ENCODE results near the gene CHP2.
"Not testable (repeated sequence)": the region's sequence is repeated elsewhere in the genome, so short reads cannot be mapped to it uniquely, and the experiment has no call there.

CHP2 gene

DNA sequence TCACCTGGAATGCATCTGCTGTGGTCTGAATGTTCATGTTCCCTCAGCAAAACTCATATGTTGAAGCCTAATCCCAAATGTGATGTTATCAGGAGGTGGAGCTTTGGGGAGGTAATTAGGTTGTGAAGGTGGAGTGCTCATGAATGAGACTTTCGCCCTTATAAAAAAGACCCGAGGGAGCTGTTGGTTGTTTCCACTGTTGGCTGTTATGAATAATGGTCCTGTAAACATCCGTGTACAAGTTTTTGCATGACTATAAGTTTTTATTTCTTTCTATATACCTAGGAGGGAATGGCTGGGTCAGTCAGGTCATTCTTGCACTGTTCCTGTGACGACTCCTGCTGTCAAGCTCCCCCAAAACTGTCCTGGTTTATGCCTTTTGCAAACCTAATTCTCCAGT is 9.6 kb upstream of the CHP2 start:
- no peak overlapping the region for H3K9ac ChIP-seq (ENCODE audit: low read depth, low read length)
- H3K79me2 ChIP-seq (ENCODE audit: insufficient read depth, low read length): no peaks in the 10 kb centered on the region
- no peak for TF ChIP-seq EZH2 (IDR thresholded peaks at IDR 0.05; ENCODE audit: borderline replicate concordance, low read depth, low read length, severe bottlenecking)
- TF ChIP-seq, protein P1, sequence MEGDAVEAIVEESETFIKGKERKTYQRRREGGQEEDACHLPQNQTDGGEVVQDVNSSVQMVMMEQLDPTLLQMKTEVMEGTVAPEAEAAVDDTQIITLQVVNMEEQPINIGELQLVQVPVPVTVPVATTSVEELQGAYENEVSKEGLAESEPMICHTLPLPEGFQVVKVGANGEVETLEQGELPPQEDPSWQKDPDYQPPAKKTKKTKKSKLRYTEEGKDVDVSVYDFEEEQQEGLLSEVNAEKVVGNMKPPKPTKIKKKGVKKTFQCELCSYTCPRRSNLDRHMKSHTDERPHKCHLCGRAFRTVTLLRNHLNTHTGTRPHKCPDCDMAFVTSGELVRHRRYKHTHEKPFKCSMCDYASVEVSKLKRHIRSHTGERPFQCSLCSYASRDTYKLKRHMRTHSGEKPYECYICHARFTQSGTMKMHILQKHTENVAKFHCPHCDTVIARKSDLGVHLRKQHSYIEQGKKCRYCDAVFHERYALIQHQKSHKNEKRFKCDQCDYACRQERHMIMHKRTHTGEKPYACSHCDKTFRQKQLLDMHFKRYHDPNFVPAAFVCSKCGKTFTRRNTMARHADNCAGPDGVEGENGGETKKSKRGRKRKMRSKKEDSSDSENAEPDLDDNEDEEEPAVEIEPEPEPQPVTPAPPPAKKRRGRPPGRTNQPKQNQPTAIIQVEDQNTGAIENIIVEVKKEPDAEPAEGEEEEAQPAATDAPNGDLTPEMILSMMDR (IDR thresholded peaks at IDR 0.05; ENCODE audit: borderline replicate concordance, extremely low read depth, low read length, poor library complexity, severe bottlenecking): no peak
- H2AFZ ChIP-seq (ENCODE audit: low read depth, low read length): no peak overlapping the region
- H3K4me1 ChIP-seq (ENCODE audit: insufficient read depth, low read length): no peaks in the 10 kb centered on the region
- no peak overlapping the region for H3K27ac ChIP-seq (ENCODE audit: low read length)
- H3K27me3 ChIP-seq (ENCODE audit: insufficient read depth, low read length, poor library complexity): no peaks in the 10 kb centered on the region
- no peaks in the 10 kb centered on the region for H3K36me3 ChIP-seq (ENCODE audit: insufficient read depth, low read length)
- no peaks in the 10 kb centered on the region for H3K9me3 ChIP-seq (ENCODE audit: insufficient read depth, low read length, severe bottlenecking)
- ATAC-seq (ENCODE audit: insufficient read depth, low read depth) (no peak), DNase-seq (no peak)
- H3K4me3 ChIP-seq (ENCODE audit: low read depth in 1 of 2, low read length in 2 of 2): no peak overlapping the region
- no peaks in the 10 kb centered on the region for H4K20me1 ChIP-seq (ENCODE audit: insufficient read depth, low read length)
- H3K4me2 ChIP-seq (ENCODE audit: insufficient read depth, low read length): no peak overlapping the region

DNA sequence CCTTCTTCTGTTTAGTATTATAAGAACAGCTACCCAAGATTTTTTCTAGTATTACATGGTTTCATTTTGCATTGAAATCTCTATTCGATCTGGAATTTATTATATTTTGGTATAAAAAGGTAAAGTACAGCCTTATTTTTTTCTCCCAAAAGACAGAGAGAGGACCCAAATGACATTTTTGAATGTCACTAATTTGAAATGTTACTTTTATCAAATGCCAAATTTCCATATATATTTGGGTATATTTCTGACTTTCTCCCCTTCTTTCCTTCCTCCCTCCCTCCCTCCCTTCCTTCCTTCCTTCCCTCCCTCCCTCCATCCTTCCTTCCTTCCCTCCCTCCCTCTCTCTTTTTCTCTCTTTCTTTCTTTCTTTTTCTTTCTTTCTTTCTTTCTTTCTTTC is 6.2 kb upstream of the CHP2 start:
- no peaks in the 10 kb centered on the region for H3K9me3 ChIP-seq (ENCODE audit: insufficient read depth, low read length, severe bottlenecking)
- H3K79me2 ChIP-seq (ENCODE audit: insufficient read depth, low read length): no peaks in the 10 kb centered on the region
- no peak overlapping the region for H2AFZ ChIP-seq (ENCODE audit: low read depth, low read length)
- H3K27ac ChIP-seq (ENCODE audit: low read length): no peak overlapping the region
- no peaks in the 10 kb centered on the region for H4K20me1 ChIP-seq (ENCODE audit: insufficient read depth, low read length)
- H3K4me1 ChIP-seq (ENCODE audit: insufficient read depth, low read length): no peaks in the 10 kb centered on the region
- no peak overlapping the region for H3K9ac ChIP-seq (ENCODE audit: low read depth, low read length)
- DNase-seq (no peak), ATAC-seq (ENCODE audit: insufficient read depth, low read depth) (no peak)
- H3K36me3 ChIP-seq (ENCODE audit: insufficient read depth, low read length): no peaks in the 10 kb centered on the region
- H3K4me2 ChIP-seq (ENCODE audit: insufficient read depth, low read length): no peak overlapping the region
- TF ChIP-seq, protein P1 (IDR thresholded peaks at IDR 0.05; ENCODE audit: borderline replicate concordance, extremely low read depth, low read length, poor library complexity, severe bottlenecking): no peak
- TF ChIP-seq EZH2 (IDR thresholded peaks at IDR 0.05; ENCODE audit: borderline replicate concordance, low read depth, low read length, severe bottlenecking): no peak
- no peak overlapping the region for H3K4me3 ChIP-seq (ENCODE audit: low read depth in 1 of 2, low read length in 2 of 2)
- no peaks in the 10 kb centered on the region for H3K27me3 ChIP-seq (ENCODE audit: insufficient read depth, low read length, poor library complexity)

DNA sequence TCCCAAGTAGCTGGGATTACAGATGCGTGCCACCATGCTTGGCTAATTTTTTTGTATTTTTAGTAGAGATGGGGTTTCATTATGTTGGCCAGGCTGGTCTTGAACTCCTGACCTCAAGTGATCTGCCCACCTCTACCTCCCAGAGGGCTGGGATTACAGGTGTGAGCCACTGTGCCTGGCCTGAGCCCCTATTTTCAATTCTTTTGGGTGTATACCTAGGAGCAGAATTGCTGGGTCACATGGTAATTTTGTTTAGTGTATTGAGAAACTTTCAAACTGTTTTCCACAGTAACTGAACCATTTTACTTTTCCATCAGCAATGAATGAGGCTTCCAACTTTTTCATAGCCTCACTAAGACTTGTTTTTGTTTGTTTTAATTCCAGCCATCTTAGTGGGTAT is 3.8 kb upstream of the CHP2 start:
- not testable (repeated sequence) for H3K4me2 ChIP-seq (ENCODE audit: insufficient read depth, low read length); H3K9ac ChIP-seq (ENCODE audit: low read depth, low read length); DNase-seq; H3K27me3 ChIP-seq (ENCODE audit: insufficient read depth, low read length, poor library complexity); H3K4me1 ChIP-seq (ENCODE audit: insufficient read depth, low read length); H3K36me3 ChIP-seq (ENCODE audit: insufficient read depth, low read length); H3K27ac ChIP-seq (ENCODE audit: low read length); ATAC-seq (ENCODE audit: insufficient read depth, low read depth); H3K79me2 ChIP-seq (ENCODE audit: insufficient read depth, low read length); H3K9me3 ChIP-seq (ENCODE audit: insufficient read depth, low read length, severe bottlenecking); H4K20me1 ChIP-seq (ENCODE audit: insufficient read depth, low read length); H3K4me3 ChIP-seq (ENCODE audit: low read depth in 1 of 2, low read length in 2 of 2); H2AFZ ChIP-seq (ENCODE audit: low read depth, low read length)

DNA sequence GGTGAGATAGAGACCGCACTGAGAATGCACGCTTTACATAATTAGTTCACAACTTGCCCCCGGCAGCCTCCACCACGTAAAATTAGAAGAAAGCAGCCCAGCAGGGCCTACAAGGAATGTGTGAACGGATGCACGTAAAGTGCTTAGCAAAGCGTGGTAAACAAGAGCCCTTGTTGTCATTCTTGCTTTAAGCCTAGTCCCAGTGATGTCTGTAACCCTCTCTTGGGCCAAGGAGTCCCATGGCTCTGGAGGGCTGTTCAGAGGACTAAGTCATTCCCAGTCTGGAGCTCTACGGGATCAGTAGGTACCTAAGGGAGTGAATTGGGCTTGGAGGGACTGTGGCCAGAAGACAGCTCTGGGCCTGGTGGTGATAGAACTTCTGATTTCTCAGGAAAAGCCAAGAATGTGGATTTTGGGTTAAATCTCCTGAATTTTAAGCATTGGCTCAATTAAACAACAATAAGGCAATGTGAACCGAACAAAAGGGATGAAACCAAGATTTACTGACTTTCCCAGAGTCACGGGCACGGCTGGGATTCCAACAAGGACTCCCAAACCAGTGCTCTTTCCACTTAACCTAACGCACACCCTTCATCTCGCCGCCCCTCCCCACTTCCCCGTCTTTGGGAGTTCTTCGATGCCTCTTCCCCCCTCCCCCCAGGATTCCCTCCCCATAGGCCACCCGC is 775 bp upstream of the CHP2 start:
- no peaks in the 10 kb centered on the region for H3K27me3 ChIP-seq (ENCODE audit: insufficient read depth, low read length, poor library complexity)
- no peak overlapping the region for H3K27ac ChIP-seq (ENCODE audit: low read length)
- no peaks in the 10 kb centered on the region for H3K9me3 ChIP-seq (ENCODE audit: insufficient read depth, low read length, severe bottlenecking)
- H3K36me3 ChIP-seq (ENCODE audit: insufficient read depth, low read length): no peaks in the 10 kb centered on the region
- TF ChIP-seq, protein P1 (IDR thresholded peaks at IDR 0.05; ENCODE audit: borderline replicate concordance, extremely low read depth, low read length, poor library complexity, severe bottlenecking): no peak
- TF ChIP-seq EZH2 (IDR thresholded peaks at IDR 0.05; ENCODE audit: borderline replicate concordance, low read depth, low read length, severe bottlenecking): no peak
- DNase-seq (no peak), ATAC-seq (ENCODE audit: insufficient read depth, low read depth) (no peak)
- H3K4me3 ChIP-seq (ENCODE audit: low read depth in 1 of 2, low read length in 2 of 2): no peak overlapping the region
- no peak overlapping the region for H3K4me2 ChIP-seq (ENCODE audit: insufficient read depth, low read length)
- no peaks in the 10 kb centered on the region for H3K4me1 ChIP-seq (ENCODE audit: insufficient read depth, low read length)
- no peak overlapping the region for H2AFZ ChIP-seq (ENCODE audit: low read depth, low read length)
- no peaks in the 10 kb centered on the region for H3K79me2 ChIP-seq (ENCODE audit: insufficient read depth, low read length)
- H3K9ac ChIP-seq (ENCODE audit: low read depth, low read length): no peak overlapping the region
- no peaks in the 10 kb centered on the region for H4K20me1 ChIP-seq (ENCODE audit: insufficient read depth, low read length)

All from DND-41 (cell line).